Sciatic nerve (tissue), 2 donors: Measurements from ENCODE around the gene TNFRSF21. TPM values are rescaled to one million over a fixed set of nuclear protein-coding genes. Genes with fewer than 3 reads are reported as not detected.

ENCODE experiments used
- ATAC-seq: fragments of 200-7000 bp; cut with Tn5 transposase; one replicate; pipeline ENCODE4 v1.9.1; 2020; ENCODE audit warnings: mild to moderate bottlenecking, moderate library complexity
- DNase-seq: peaks from one replicate; pipeline ENCODE4 v3.0.0-alpha.2; 2020; ENCODE audit warnings: low spot score
- intact Hi-C: fragments of 100-400 bp; cut with DNase I; formaldehyde crosslinking; loops from one replicate; pipeline ENCODE4 v1.14.2; 2022
- total RNA-seq: library from RNA; stranded (reverse); fragmentation: NEBNext Ultra II Directional; extraction: Animal tissue kit (Norgen Biotek cat#: 25700); gene quantifications from one replicate; pipeline ENCODE4 v1.2.1, GENCODE V29; 2021
- donor health status: DM: no; HTN: no; CAD: no.
- donor health status: DM: no; HTN: no; CAD: no.

The TNFRSF21 gene
- total RNA-seq, 1 donor from 2014 or later = 6.3 TPM

- ATAC-seq (no peak), DNase-seq (no peak)
- intact Hi-C loops = no loop called here
Measured at GRCh38 chr6:47260021-47260420, 49.7 kb downstream of the TNFRSF21 start.

GRCh38 chr6:47258724-47259347 lies 50.9 kb downstream of the TNFRSF21 start:
- no peak for ATAC-seq
- DNase-seq = no peak
- intact Hi-C loops = no loop called here

GRCh38 chr6:47256981-47257730 lies 52.5 kb downstream of the TNFRSF21 start:
- DNase-seq (no peak), ATAC-seq (no peak)
- intact Hi-C loops = no loop called here

GRCh38 chr6:47256361-47256760 lies 53.3 kb downstream of the TNFRSF21 start:
- no peak for ATAC-seq
- intact Hi-C loops = no loop called here
- DNase-seq = no peak

- DNase-seq = no peak
- intact Hi-C loops = no loop called here
- ATAC-seq = no peak
Measured at GRCh38 chr6:47254906-47255305, 54.8 kb downstream of the TNFRSF21 start.

- ATAC-seq (no peak), DNase-seq (no peak)
- intact Hi-C loops = no loop called here
Measured at GRCh38 chr6:47254051-47254450, 55.7 kb downstream of the TNFRSF21 start.

- intact Hi-C loops = no loop called here
- ATAC-seq (no peak), DNase-seq (no peak)
Measured at GRCh38 chr6:47253136-47253535, 56.6 kb downstream of the TNFRSF21 start.

GRCh38 chr6:47252633-47253032 lies 57.1 kb downstream of the TNFRSF21 start:
- intact Hi-C loops = no loop called here
- ATAC-seq (no peak), DNase-seq (no peak)

- intact Hi-C loops = no loop called here
- DNase-seq = no peak
- ATAC-seq = no peak
Measured at GRCh38 chr6:47251396-47251795, 58.3 kb downstream of the TNFRSF21 start.

- no peak for DNase-seq
- intact Hi-C loops = no loop called here
- no peak for ATAC-seq
Measured at GRCh38 chr6:47250302-47250701, 59.4 kb downstream of the TNFRSF21 start.

- DNase-seq = no peak
- intact Hi-C loops = no loop called here
- peak; percentile 67 for ATAC-seq
Measured at GRCh38 chr6:47248446-47248845, 61.3 kb downstream of the TNFRSF21 start.

- intact Hi-C loops = no loop called here
- DNase-seq (no peak), ATAC-seq (peak; percentile 86)
Measured at GRCh38 chr6:47247227-47247797, 62.4 kb downstream of the TNFRSF21 start.

GRCh38 chr6:47246551-47246950 lies 63.2 kb downstream of the TNFRSF21 start:
- DNase-seq = no peak
- no peak for ATAC-seq
- intact Hi-C loops = no loop called here

GRCh38 chr6:47245745-47246371 lies 63.8 kb downstream of the TNFRSF21 start:
- intact Hi-C loops = no loop called here
- ATAC-seq = no peak
- DNase-seq = no peak

- intact Hi-C loops = no loop called here
- DNase-seq = peak; percentile 82
- ATAC-seq = peak; percentile 94
Measured at GRCh38 chr6:47242483-47243386, 67.0 kb downstream of the TNFRSF21 start.

GRCh38 chr6:47241742-47242482 lies 67.8 kb downstream of the TNFRSF21 start:
- intact Hi-C loops = no loop called here
- DNase-seq (no peak), ATAC-seq (peak; percentile 50)

- intact Hi-C loops = no loop called here
- ATAC-seq (no peak), DNase-seq (no peak)
Measured at GRCh38 chr6:47240277-47240890, 69.3 kb downstream of the TNFRSF21 start.

GRCh38 chr6:47239546-47239945 lies 70.2 kb downstream of the TNFRSF21 start:
- DNase-seq (no peak), ATAC-seq (no peak)
- intact Hi-C loops = no loop called here
